ENCODE results near the gene RNU1-4.
"Not testable (repeated sequence)": the region's sequence is repeated elsewhere in the genome, so short reads cannot be mapped to it uniquely, and the experiment has no call there.

DNA sequence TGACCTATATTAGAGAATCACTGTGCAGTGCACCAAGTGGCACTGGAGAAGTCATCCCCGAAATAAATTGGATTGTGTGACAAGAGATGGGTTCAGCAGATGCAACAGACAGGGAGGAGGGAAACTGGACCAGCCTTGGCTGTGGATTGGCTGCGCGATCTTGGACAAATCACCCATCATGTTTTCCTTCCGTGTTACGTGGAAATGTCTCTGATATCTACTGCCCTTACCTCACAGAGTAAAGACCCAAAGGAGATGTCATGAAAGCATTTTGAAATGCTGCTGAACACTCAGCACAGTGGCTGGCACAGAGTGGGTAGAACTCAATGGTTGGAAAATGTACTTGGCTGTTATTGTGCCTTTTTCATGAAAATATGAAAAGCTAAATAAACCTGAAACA is 39.2 kb downstream of the RNU1-4 start:
- TF ChIP-seq, protein P1, sequence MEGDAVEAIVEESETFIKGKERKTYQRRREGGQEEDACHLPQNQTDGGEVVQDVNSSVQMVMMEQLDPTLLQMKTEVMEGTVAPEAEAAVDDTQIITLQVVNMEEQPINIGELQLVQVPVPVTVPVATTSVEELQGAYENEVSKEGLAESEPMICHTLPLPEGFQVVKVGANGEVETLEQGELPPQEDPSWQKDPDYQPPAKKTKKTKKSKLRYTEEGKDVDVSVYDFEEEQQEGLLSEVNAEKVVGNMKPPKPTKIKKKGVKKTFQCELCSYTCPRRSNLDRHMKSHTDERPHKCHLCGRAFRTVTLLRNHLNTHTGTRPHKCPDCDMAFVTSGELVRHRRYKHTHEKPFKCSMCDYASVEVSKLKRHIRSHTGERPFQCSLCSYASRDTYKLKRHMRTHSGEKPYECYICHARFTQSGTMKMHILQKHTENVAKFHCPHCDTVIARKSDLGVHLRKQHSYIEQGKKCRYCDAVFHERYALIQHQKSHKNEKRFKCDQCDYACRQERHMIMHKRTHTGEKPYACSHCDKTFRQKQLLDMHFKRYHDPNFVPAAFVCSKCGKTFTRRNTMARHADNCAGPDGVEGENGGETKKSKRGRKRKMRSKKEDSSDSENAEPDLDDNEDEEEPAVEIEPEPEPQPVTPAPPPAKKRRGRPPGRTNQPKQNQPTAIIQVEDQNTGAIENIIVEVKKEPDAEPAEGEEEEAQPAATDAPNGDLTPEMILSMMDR (optimal IDR thresholded peaks at IDR 0.05 in 1 of 3, IDR thresholded peaks at IDR 0.05 in 1 of 3, conservative IDR thresholded peaks at IDR 0.05 in 1 of 3; ENCODE audit: extremely low read depth in 1 of 3, insufficient read depth in 2 of 3, low read length in 3 of 3): not testable (repeated sequence)
- not testable (repeated sequence) for TF ChIP-seq EZH2 (IDR thresholded peaks at IDR 0.05; ENCODE audit: low read length)

Measured in keratinocyte (primary cell).